GM21526 (cell line): Measurements from ENCODE around the gene MYO1A.
"Not testable (repeated sequence)": the region's sequence is repeated elsewhere in the genome, so short reads cannot be mapped to it uniquely, and the experiment has no call there.

Experiments
- ATAC-seq: cut with Tn5 transposase; IDR thresholded peaks from one replicate; pipeline ENCODE4 v1.9.1; 2021; ENCODE audit warnings: moderate library complexity; ENCODE audit not compliant: unreplicated experiment, low FRiP score

Gene MYO1A

DNA sequence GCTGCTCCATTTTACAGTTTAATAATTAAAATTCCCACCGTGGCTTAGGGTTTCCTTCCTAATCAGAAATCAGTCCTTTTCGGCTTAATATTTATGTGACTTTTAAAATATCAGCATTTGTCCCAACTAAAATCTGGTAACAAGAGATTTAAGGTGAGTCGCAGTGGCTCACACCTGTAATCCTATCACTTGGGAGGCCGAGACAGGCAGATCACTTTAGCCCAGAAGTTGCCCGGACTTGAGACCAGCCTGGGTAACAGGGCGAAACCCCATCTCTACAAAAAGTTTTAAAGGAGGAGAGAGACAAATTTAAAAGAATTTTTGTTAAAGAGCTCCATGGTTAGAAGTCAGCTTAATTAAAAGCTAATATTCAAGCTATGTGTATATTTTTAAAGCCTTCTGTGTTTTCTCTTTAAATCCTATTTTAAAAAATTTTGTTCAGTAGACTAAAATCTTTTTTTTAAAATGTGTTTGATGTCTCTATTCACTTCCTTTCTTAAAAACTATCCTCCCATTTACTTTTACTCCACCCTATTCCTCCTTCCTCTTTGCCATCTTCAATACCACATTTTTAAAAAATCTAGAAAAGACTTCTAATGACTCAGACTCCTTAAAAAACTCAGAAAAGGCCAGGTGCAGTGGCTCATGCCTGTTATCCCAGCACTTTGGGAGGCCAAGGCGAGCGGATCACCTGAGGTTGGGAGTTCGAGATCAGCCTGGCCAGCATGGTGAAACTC is 29.8 kb downstream of the MYO1A start:
- ATAC-seq, result no peak

DNA sequence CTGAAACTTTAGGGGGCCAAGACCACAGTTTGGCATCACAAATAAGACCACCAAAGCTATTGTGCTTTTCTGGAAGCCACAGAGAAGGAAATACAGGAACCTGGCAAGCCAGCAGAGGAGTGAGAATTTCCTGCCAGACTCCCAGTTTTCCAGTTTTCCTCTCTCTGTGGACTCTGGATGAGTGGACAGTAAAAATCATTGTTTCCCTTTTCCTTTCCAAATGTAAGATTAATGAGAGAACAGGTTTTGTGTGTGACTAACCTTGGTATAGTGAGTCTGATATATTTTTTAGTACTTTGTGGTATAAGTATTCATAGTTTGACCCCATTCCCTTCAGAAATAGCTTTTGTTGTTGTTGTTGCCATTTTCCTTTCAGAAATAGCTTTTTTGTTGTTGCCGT is 31.0 kb downstream of the MYO1A start:
- ATAC-seq, result no peak

DNA sequence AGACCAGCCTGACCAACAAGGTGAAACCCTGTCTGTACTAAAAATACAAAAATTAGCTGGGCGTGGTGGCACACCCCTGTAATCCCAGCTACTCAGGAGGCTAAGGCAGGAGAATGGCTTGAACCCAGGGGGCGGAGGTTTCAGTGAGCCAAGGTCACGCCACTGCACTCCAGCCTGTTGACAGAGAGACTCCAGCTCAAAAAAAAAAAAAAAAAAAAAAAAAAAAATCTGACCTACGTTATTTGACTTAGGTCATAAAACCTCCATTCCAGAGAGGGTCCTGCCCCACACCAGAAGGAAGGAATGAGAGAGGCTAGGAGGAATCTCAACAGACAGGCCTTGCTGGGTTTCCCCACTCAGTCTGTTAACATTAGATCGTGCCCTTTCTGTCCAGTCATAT is 31.6 kb downstream of the MYO1A start:
- not testable (repeated sequence) for ATAC-seq

DNA sequence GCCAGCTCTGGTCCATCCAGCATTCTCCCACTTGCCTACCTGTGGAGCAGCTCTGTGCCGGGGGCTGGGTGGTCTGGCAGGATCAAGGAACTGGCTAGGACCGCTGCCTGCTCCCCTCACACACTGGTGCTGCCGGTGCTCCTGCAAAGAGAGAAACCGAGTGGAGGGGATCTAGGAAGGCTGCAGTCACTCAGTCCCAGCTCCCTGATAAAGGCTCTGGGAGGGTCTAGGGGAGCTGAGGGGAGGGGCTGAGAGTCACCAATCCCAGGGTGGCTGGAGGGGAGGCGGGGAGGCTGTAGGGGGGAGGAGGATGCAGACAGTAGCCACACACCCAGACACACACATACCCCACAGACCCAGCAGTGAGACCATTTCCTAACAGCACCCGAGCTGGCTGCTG is 33.6 kb downstream of the MYO1A start, which contains the start of gene TAC3:
TSS of gene TAC3 (minus strand) at position 182 of the 400 bp plus-strand sequence. CDS start 732 bp downstream, outside the sequence.
- no peak for ATAC-seq

DNA sequence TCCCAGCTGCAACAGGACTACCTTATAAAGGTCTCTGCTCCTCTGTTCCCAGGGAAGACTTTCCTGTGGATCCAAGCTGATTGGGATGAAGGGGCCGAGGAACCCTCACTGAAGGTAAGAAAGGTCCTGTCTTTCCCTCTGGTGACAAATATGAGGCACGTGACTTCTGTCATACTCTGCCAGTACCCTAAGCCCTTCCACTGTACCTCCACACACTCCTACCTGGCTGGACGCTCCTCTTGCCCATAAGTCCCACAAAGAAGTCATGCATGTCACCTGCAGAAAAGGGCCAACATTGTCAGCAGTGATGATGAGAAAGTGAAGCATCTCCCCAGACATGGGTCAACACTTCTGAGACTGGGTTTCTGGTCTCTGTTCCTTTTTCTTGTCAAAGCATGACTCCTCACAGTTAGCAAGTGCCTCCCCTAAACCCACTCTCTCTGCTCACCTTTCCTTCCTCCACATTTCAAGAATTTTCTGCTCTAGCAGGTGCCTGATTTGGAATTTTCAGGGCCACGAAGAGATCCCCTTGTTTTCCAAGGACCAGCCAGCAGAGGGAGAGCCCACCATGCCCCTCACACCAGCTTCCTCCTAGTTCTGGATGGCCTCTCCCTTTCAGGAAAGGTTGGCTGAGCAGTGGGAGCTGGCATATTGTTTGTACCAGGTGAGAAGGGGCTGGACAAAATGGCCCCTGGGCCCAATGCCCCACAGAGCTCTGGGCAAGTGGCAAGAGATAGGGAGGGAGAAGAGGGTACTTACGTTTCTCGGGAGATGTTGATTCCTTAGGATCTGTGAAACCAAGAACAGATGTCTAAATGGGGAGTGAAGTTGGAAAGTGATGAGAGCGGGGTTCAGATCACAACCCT is 37.1 kb downstream of the MYO1A start:
- peak; percentile 61 for ATAC-seq

DNA sequence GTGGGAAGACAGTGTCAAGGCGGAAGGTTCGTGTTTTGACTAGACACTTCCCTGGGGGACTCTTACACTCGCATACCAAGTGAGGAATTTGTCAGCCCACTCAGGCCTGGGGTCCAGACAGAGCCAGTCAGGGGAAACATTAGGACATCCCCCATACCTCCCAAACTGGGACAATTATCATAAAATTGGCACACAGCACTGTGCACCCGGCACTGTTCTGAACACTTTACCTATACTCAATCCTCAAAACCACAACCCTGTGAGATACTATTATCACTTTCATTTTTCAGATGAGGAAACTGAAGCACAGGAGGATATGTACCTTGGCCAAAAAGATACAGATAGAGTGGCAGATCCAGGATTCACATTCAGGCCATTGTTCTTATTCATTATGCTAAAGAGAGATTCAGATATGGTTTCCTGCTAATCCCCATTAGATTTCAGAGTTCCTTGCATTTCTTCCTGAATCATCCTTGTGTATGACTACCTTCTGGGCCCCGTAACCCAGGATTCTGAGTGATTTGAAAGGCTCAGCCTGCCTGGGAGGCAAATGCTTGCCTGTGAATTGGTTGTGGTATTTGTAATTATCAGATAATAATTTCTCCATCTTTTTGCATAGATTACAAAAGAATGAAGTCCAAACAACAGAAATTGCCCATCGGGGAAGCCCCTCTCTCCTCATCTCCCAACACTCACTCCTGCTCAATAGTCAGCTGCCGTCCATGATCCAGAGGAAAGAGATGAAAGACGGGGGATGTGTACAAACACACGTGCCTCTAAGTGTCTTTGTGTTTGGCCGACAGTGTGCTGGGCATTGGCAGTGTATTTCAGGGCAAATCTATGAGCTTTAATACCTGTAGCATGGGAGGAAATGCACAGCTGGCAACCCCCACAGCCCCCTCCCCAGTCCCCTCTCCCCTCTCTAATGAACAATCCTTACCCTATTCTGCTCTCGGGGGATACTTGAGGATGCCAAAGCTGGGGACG is 38.2 kb downstream of the MYO1A start:
- no peak for ATAC-seq

DNA sequence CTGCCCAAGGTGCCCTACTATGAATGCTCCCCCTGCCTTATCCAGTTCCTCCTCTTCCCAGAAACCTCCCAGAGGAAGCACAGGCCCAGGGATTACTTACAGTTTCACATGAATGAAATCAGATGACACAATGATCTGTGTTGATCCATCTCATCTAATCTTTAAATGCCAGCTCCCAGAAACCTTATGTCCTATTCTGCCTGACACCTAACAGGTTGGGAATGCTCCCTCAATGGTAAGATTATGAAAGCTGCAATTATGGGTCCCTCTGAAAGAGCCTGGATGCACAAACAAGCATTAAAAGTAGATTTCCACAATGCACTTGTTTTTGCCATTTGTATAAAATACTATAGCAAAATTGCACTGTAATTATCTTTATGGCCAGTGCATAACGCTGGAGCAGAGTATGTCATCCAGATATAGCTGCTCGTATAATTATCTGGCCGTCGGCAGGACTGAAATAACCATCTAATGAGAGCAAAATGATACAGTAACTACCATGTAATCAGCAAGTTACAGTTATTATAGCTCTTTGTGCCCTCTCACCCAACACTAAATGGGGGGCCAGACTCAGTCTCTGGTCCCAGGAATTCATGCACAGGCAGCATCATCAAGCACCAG is 39.2 kb downstream of the MYO1A start:
- no peak for ATAC-seq

DNA sequence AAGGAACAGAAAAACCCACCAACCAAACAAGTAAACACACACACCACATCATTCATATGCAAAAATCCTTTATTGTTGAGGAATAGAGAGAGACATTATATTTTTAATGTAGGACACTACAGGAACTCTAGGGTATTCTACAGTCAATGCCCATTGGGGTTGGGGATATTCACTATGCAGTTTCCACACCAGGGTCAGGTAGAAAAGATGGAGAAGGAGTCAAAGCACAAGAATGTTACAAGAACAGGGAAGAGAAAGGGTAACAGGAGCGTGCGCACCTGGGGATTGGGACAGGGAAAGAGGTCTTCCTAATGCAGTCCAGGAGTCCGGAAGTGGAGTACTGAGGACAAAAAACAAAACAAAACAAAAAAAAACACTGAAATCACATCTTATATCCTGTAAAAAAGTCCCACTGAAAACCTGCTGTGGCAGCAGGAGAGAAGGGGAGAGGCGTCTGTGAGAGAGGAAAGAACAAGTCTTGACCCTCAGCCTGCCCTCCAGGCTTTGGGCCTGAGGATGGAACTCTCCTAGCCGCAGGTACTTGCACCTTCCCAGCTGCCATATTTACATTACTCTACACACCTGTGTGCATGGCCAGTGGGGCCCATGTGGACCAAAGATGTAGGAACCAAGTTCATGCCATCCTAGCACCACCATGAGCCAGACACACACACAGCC is 39.8 kb downstream of the MYO1A start:
- no peak for ATAC-seq

DNA sequence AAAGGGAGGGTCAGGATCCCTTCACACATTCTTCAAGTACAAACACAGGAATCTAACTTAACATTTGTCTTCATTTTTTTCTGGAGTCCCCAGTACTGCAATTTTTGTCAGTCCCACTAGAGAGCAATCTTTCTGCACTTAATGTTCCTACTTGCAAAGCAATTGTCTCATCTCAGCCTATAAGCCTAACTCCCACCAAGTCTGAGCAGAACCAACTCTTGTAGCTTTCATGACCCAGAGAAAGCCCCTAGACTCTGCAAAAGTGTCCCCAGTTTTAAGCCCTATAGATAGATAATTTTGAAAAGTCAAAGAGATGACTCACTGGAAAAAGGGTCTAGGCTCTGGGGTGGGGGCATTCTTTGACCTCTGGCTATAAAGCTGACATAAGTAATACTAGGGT is 41.8 kb downstream of the MYO1A start:
- no peak for ATAC-seq

DNA sequence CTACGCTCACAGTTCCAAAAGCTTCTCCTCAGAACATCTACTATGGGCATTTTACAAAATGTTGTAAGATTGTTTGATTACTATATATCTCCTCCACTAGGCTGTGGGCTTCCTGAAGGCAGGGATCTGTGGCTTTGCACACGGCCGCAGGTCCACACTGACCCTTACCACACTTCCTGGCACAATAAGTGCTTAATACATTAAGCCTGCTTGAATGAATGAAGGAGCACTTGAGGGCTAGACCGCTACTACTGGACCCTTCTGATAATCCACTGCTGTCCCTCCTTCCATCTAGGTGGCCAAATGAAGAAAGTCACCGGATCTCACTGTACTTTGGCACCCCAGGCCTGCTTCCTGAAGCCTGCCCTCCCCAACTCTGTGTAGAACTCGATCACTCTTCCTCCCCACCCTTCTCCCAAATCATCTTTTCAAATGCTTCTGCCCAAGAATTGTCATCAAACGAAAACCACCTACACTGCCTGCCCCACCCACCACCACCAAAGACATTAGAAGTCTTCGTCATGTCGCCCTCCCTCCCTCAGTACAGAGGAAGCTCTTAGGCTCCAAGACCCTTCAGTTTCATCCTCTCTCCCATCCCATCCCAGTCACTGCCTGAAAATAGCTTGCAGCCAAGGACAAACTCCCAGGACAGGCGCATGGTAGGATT is 43.0 kb downstream of the MYO1A start:
- no peak for ATAC-seq

DNA sequence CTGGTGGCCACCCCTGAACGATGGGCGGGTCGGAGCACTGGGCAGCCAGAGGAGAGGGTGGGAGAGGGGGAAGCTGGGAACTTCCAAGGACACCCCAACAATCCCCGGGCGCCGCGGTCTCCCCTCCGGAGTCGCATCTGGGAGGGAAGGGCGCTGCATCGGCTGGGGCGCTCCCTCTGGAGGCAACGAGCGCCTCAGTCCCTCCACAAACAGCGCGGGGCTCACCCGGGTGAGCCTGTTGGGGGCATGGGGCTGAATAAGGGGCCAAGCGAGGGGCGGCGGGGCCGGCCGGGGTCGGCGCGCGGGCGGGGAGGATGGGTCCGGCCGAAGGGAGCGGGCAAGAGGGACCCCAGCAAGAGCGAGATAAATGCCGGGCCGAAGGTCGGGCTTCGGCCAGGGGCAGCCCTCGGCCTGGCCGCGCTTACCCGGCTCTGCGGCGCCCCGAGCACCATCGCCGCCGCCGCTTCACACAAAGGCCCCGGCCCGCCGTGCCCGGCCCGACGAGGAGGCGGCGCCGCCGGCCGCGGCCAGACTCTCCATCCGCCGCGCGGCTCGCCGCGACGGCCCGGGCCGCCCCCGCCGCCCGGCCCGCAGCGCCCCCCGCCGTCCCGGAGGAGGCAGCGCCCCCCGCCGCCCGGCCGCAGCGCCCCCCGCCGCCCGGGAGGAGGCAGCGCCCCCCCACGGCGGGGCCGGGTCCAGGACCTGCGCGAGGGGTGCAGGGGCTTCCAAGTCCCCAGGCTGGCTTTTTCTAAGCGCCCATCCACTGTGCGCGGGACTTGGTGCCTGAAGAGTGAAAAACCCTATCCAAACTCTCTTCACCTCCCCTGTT is 43.7 kb downstream of the MYO1A start, which contains the start of gene ZBTB39:
TSS of gene ZBTB39 (minus strand) at position 567 of the 829 bp plus-strand sequence. CDS start 1,629 bp downstream, outside the sequence.
- ATAC-seq, result no peak

DNA sequence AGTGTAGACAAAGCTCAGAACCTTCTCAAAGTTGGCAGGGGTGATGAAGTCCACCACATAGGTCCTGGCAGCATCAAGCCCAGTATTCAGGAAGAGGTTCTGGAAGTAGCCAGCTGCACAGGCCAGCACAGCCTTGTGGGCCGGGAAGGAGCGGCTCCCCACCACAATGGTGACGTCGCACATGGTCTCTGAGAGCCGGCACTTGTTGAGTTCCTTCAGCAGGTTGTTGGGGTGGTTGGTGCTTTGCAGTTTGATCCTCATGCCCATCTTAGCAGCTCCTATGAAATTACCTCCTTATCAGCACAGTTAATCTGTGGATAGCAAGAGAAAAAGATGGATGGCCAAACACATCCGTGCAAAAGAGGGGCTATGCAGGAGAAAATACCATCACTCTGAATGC is 45.3 kb downstream of the MYO1A start:
- ATAC-seq, result no peak

DNA sequence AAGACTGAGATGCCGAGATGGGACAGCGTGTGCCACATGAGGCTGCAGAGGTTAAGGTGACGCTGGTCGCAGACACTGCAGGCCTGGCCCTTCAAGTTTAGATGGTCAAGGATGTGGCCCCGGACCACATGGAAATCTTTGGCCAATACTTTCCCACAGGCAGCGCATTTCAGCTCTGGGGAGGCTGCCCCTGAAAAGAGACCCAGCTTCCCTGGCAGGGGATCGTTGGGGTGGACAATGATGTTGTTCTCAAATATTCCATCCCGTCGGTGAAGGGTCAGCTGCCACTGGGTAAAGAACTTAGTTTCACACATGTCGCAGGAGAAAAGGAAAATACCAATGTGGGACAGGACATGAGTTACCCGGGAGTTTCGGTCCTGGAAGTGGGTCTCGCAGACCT is 46.5 kb downstream of the MYO1A start:
- no peak for ATAC-seq

DNA sequence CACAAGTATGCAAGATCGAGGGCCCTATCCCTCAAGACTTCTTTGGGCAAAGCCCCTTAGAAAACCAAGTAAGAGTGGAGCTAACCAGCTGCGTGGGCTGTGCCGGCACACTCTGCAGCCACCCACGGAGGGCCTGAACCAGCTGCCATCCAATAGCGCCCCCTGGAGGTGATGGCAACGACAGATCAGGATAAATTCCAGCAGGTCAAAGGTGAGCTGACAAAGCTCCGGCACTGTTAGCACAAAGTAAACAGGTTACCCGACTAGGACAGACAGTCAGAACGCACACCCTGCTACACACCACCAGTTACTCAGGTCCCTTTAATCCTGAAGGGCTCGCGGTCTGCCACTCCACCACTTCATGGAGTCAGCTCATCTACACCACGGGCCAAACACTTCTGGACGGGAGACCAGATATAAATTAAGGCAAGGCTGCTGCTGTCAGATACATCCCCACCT is 48.5 kb downstream of the MYO1A start:
- ATAC-seq, result no peak

DNA sequence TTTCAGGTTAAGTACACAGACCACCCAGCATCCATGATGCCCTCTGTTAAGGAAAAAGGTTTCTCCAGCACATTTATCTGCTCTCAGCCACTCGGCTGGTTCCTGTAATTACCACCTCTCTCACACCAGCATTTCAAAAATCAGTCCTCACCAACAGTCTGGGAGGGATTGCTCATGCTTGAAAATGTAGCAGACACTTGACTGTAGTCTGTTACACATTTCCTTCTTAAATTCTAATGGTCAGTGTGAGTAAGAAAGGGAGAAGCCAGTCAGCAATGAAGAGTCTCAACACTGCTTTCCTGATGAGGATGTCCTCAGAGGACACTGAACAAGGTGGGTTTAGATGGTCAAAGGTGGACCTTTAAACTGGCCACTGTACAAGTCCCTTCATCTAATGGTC is 49.5 kb downstream of the MYO1A start:
- no peak for ATAC-seq

DNA sequence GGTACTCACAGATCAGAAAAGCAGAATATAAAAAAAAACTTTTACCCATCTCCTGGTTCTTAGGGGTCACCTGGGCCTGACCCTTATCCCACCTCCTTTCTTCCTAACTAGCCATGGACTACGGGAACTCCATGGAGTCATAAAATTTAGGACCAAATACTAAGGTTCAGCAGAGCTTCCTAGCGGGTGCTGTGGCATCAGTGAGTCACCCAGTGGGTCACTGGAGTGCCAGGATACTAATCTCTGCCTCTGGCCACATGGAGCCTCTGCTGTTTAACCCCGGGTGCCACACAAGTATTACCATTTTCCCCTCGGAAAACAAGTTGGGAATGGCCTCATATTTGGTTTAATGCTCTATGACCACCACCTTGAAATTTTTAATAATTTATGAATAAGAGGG is 50.5 kb downstream of the MYO1A start:
- no peak for ATAC-seq

DNA sequence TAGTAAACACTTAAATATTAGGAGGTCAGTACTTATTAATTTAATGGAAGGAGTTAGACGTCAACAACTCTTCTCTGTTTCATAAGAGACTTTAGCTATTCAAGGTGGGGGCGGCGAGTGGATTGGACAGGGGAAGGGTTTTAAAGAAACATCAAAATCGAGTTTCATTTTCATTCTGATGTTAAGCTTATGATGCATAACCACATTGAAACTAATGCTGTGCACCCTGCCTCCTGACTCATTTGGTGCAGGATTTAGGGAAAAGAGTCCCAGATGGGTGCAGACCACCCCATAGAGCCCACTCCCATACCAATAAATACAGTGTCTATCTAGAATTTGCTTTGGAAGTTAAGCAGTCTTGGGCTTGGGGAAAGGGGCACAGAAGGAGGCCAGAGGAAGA is 50.9 kb downstream of the MYO1A start:
- no peak for ATAC-seq

DNA sequence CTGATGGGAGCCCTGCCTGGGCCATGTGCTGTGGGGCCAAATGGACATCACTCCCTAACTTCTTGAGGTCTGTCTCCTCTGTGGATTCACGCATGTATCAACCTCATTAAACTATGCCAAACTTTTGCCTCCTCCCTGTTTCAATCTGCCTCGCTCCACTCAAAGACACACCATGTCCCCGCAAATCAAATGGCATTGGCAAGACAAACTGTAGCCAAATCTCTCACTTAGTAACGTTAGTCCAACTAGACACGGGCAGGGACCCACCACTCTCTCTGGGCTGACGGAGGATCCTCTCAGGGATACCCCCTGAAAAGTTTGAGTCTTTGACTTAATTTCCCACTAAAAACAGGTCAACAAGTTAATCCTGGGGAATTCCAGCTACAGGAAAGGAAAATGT is 51.6 kb downstream of the MYO1A start:
- ATAC-seq, result no peak
